Measurements from ENCODE around the gene CIBAR2.

CIBAR2 gene

DNA sequence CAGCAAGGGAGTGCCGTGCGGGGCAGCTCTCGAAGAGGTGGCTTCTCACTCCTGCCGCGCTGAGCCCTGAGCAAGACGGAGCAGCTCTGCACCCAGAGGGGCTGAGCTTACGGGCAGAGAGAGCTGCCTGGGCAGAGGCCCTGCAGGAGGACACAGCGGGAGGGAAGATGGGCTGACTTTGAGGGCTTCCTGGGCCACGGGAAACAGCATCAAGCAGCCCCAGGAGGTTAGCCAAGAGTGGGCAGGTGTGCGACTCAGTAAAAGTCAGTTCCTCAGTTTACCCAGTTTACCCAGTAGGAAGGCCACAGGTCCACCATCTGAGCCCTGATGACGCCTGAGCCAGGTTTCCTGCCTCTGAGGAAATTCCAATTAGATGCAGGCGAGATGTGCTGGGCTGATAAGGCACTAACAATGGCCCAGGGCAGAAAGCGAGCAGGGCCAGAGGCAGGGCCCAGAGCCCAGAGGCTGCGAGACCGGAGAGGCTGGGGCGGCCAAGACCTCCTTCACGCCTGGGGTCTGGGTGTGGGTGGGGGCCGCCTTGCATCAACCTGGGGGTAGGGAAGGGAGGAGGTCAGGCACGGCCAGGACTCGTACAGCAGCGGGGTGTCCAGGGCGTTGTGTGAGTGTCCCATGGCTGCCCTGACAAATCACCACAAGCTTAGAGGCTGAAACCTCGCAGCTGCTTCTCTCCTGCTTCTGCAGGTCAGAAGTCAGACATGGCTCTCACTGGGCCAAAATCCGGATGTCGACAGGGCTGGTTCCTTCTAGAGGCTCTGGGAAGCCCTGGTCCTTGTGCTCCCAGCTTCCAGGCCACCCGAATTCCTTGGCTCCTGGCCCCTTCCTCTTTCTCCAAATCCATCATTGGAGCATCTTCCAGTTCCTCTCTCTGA, 32.0 kb upstream of the CIBAR2 start:
- DNase-seq (ENCODE audit: low spot score) = no peak

DNA sequence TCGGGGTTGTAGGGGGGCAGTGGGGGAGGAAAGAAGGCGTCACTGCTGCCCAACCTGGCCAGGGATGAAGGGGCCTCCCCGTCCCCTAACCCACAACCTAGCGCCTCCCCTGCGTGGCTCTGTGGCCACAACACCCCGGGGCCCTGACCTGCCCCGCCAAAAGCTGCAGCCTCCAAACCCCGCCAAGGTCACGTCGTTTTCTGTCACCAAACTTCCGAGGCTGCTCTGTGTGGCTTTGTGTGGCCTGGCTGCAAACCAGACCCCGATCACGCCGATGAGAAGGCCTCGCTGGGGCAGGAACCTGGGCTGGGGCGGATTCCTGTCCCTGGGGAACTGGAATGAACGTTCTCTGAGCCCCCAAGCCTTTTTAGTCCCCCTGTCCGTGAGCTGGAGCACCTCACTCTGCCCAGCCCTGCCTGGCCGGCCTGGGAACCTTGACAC, 30.5 kb upstream of the CIBAR2 start:
- DNase-seq (ENCODE audit: low spot score) = no peak

DNA sequence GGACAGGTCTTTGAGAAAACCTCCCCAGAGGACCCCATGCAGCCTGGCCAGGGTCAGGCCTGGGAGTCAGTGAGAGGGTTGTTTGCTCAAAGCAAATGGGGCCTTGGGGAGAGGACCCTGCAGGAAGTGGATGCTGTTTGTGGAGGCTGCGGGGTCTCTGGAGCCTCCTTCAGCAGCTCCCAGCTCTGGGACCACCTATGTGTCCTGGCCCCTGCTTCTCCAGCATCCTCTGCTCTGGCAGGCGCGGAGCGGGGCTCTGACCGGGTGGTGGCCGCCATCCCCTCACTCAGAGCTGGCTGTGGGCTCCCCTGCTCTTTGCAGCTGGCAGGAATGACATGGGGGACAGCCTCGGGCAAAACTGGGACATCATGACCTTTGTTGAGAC, 29.8 kb upstream of the CIBAR2 start:
- DNase-seq (ENCODE audit: low spot score) = no peak

DNA sequence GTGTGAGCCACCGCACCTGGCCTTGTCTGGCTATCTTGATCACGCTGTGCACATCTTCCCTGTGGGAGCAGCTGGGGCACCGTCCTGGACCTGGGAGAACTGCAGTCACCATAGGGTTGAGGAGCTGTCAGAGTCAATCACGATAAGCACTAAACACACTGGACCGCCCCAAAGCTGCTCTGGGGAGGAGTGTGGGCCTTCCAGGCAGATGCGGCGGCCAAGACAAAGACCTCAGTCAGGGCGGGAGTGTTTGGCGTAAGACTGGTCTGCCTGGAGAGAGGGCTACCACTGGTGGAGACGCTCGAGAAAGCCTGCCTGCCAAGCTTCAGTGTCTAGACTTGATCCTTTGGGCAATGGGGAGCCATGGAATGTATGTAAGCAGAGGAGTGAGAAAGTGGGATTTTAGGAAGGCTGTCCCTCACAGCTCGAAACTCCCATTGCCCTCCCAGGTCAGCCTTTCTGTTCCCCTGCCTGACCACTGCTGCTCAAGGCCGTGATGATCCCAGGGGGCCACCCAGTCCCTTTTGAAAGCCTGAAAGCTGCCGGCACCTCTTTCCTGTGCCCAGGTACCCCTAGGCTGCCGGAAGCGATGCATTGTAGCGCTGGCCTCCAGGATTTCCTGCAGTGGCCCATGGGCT, 29.3 kb upstream of the CIBAR2 start:
- no peak for DNase-seq (ENCODE audit: low spot score)

DNA sequence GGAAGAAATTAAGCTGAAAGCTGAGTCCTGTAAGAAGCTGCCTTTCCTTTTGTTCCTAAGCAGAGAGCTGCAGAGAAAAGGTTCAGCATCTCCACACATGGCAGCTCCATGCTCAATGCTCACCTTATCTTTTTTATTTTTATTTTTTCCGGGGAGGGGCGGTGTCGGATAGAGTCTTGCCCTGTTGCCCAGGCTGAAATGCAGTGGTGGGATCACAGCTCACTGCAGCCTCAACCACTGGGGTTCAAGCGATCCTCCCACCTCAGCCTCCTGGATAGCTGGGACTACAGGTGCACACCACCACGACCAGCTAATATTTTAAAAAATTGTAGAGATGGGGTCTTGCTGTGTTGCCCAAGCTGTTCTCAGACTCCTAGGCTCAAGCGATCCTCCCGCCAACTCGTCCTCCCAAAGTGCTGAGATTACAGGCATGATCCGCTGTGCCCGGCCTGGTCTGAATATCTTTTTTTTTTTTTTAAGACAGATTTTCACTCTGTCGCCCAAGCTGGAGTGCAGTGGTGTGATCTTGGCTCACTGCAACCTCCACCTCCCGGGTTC, 28.3 kb upstream of the CIBAR2 start:
- DNase-seq (ENCODE audit: low spot score) = no peak

DNA sequence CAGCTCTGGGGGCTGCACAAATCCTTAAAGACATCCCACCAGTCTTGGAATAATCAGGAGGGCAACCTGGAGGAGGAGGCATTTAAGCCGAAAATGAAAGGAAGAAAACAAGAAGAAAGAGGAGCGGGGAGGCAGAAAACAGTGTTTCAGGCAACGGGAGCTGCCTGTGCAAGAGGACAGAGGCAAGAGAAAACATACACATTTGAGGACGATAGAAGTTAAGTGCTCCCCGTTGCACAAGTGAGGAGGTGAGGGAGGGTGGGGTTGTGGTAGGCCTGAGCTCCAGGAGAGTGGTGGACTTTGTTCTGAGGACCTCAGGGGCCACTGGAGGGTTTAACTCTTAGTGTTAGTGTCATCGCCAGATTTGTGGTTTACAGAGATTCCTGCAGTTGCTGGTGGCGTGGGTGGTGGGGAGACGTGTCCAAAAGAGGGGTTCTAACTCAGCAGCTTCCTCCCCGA, 27.6 kb upstream of the CIBAR2 start:
- no peak for DNase-seq (ENCODE audit: low spot score)

DNA sequence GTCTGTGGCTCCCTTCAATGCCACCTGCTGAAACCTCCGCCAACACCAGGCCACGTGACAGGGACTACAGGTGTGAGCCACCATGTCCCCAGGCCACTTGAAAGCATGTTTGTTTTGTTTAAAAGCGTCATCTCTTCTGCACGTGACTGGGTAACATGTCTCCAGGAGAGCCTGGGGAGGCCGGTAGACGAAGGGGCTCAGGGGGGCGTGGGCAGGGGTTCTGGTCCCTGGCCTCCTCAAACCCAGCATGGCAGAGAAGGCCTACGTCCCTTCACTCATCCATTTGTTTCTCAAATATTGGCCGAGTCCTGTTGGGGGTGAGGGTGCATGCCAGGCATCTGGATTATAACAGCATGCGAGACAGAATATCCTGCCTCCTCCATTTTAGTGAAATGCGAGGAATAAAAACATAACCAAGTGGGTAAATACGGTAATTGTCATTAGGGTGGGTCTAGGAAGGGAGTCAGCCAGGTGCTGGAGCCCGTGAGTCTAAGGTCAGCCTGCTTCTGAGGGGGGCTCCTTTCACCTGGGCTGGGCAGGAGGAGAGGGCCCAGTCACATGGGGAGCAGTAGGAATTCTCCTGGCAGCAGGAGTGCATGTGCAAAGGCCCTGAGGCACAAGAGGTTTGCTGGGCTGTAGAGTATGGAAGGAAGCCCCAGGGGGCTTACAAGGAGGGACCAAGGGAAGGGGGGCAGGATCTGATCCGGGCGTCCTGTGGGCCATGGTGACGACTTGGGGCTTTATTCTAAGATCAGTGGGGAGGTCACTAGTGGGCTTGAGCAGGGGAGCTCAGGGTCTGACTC, 26.8 kb upstream of the CIBAR2 start:
- DNase-seq (ENCODE audit: low spot score) = no peak

DNA sequence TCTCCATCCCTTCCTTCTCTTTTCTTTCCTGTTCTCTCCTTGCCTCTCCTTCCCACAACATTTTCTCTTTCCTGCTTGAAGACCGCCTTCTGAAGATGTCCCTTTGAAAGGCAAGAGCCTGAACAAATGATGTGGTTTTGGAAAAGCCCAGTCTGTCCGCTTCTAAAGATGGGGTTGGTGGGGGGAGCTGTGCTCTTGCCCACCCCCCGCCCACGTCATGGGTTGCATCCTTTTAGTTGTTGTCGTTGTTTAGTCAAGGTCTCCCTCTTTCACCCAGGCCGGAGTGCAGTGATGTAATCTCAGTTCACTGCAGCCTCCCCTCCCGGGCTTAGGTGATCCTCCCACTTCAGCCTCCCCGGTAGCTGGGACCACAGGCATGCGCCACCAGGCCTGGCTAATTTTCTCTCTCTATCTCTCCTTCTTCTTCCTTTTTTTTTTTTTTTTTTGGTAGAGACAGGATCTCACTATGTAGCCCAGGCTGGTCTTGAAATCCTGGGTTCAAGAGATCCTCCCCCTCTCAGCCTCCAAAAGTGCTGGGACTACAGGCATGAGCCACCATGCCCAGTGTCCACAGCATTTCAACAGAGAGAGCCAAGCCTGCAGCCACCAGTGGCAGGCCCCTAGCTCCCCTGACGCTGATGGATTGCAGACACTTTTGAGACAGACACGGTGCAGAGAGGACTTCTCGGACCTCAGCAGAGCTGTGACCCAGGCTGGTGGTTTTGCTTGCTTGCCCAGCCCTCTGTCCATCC, 26.0 kb upstream of the CIBAR2 start:
- DNase-seq (ENCODE audit: low spot score) = no peak

DNA sequence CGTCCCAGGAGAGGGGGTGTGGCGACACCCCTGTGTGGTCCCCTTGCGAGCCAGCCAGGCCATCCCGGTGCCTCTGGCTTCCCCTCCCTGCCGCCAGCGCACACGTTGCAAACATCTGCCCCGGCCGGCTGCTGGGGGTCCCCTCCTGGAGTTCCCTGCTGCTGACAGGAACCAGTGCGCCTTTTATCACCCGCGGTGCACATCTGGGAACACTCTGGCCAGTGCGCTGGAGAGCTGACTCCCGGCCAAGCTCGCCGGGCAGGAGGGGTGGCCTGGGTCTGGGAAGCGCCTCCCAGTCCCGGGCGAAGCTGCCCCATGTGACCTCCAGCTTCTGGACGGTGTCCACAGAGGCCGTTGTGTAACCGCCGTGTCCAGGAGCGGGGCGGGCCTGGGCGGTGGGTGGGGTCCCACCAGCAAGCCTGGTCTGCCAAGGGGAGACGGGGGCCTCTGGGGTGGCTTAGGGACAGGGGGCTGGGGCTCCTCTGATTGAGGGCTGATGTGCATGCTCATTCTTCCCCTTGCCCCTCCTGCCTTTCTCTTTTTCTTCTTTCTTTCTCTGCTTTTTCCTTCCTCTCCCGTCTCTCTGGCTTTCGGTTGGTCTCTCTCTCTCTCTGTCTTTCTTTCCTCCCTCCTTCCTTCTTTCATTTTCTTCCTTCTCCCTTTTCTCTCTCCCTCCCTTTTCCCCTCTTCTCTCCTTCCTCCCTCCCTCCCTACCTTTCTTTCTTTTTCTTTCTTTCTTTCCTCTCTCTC, 25.2 kb upstream of the CIBAR2 start:
- DNase-seq (ENCODE audit: low spot score) = peak; percentile 80

DNA sequence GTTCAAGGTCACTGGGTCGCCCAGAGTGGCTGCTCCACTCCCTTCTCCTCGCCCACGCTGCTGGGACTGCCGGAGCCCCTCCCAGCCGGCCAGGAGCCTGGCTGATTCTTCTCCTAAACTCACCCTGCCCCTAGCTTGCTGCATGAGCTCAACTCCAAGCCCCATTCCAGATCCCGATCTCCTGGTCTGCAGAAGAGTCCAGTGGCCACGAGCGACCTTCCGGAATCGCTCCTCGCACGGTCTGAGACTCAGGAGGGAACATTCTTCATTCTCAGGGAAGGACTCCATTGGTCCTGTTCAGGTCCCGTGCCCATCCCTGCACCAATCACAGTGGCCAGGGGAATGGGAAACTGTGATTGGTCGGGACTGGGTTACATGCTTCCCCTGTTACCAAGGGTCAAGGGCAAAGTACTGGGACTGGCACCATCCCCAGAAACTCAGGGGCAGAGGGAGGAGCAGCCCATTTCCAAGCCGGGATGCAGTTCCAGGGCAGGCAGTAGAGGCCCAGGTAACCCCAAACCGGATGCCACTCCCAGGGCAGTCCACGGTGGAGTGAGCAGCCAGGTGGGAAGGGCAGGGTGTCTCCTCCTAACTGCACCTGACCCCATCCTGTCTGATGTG, 24.5 kb upstream of the CIBAR2 start:
- DNase-seq (ENCODE audit: low spot score) = no peak

DNA sequence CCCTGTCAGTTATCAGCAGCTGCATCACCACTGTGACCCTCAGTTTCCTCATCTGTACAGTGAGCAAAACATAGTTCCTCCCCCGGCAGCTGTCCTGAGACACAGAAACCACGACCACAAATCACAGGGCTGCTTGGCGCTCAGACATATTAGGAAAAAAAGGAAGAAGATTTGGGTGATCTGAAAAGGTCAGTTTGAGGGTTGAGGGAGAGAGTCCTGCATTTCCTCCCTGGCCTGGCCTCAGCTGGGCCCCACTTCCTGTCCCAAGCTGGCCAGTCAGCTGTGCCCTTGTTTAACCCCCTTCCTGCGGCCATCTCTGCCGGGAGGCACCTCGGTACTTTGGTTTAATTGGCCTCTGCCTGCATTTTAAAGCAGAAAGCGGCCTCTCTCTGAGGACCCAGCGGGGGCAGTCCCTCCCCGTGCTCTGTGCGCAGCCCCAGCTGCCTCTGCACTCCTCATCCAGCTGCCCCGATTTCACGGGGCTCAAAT, 24.0 kb upstream of the CIBAR2 start:
- no peak for DNase-seq (ENCODE audit: low spot score)

DNA sequence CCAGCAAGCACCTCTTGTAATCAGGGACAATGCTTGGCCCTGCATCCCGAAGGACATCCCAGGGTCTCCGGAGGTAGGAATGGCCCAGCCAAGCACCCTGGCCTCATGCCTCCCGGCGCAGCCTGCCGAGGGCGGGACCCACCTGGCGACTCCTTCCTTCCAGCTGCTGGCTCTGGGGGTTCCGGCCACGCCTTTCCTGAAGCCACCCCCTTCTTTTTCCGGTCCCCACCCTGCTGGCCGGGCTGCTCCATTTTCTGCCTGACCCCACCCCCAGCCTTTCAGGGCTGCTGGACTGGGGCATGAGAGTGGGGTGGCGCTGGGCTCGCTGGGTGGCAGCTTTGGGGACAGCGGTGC, 22.5 kb upstream of the CIBAR2 start:
- no peak for DNase-seq (ENCODE audit: low spot score)

DNA sequence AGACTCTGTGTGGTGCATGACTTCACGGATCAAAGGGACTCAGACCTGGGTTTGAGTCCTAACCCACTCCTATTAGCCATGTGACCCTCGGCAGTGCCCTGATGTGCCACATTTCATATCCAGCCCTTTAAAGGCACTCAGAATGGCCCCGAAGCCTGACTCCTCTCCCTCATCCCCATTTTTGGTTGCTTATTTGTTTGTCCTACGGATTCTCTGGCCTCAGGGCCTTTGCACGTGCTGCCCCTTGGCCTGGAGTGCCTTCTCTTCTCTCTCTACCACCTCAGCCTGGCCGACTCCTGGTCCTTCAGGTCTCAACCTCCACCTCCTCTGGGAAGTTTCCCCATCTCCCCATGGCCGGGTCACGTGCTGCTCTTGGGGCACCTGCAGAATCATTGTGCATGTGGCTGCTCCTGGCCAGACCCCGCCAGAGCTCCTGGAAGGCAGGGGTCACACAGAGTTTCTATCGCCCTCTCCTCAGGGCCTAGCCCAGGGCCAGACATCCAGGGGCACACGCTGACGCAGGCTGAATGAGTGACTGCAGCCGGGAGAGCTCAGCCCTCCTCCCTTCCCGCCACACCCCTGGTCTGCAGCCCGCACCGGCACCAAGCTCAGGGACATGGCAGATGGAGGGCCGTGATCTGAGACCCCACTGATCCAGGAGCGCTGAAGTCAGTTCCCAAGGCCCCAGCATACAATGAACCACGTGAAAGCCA, 22.0 kb upstream of the CIBAR2 start:
- DNase-seq (ENCODE audit: low spot score) = no peak

DNA sequence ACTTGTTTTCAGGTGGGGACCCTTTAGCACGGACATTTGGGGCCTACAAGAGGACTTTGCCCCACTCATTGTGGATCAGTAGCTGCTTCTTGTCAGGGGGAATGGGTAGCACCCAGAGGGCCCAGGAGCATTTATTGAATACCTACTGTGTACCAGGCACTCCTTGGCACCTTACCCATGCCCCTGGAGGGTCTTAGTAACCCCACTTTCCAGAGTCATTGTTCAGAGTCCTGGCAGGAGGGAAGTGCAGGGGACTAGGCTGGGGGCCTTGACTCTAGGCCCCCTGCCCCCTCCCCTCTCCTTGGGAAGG, 21.0 kb upstream of the CIBAR2 start:
- DNase-seq (ENCODE audit: low spot score) = no peak

DNA sequence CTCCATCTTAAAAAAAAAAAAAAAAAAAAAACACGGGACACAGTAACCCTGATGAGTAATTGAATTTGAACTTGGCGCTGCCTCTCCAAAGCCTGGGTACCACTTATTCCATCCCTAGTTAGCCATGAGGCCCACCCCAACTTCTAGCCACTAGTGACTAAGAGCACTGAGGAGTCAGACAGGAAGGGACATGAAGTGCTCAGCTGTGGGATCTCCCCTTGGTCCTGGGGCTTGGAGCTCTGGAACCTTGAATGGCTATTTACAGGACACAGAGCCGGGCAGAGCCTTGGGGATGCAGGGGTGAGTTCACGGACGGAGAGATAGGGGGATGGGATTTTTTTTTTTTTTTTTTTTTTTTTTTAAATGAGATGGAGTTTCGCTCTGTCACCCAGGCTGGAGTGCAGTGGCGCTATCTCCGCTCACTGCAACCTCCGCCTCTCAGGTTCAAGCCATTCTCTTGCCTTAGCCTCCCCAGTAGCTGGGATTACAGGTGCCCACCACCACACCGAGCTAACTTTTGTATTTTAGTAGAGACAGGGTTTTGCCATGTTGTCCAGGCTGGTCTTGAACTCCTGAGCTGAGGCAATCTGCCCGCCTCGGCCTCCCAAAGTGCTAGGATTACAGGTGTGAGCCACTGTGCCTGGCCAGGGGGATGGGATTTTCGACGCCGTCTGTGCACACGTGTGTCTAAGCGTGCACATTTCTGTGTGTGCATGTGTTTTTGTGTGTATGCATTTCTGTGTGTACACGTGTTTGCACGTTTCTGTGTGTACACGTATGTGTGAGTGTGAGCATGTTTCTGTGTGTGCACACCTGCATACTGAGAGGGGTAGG, 20.4 kb upstream of the CIBAR2 start:
- DNase-seq (ENCODE audit: low spot score) = no peak

DNA sequence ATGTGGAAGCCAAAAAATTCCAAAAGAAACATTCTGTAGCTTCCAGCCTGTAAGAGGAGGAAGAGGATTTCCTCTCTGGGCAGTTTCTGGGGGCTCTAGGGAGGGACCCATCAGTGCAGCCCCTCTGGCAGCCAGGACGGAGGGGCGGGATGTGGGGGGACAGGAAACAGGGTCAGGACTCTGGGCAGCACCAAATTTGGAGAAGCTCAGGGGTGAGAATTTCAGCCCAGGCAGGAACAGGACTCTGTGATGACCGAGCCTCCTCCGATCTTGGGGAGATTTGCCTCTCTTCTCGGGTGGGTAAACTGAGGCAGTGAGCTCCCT, 18.4 kb upstream of the CIBAR2 start:
- DNase-seq (ENCODE audit: low spot score) = no peak

DNA sequence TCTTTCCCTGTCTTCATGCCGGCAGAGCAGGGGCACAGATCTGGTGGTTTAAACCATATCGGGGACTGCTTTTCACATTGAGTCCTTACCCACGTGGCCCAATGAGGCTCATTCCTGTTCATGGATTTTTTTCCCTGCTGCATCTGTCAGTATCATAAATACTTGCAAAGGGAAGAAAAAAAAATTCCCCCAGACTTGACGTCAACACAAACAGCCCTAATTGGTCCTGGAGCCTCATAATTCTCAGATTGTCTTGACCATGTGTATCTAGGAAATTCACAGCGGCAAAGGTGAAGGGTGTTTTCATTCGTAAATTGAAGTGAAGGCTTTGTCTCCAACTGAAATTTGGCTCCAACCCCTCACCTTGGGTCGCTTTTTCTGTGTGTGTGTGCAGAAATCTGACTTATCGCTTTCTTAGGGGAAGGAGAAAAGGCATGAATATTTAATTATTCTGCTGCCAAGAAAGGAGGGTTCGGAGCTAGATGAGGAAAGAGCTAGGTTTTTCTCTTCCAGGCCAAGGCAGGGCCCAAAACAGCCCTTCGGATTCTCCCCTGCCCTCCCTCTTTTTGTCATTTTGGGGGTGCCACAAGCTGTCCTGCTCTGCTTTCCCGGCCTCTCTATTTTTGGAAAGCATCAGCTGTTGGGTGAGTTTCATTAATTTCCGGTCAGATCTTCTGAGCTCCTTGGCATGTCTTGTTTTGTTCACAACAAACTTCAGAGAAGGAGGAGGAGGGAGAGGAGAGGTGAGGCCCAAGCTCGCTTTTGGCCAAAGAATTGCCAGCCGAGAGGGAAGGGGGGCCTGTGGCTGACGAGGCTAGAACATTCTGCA, 17.8 kb upstream of the CIBAR2 start:
- no peak for DNase-seq (ENCODE audit: low spot score)

Data from putamen (tissue), 1 donor.